ENCODE data around the gene UGDH. TPM values are rescaled to one million over a fixed set of nuclear protein-coding genes. Genes with fewer than 3 reads are reported as not detected.
A peak's percentile ranks its signal among the peaks of the same experiment; 100 is the strongest.
"Not testable (repeated sequence)": the region's sequence is repeated elsewhere in the genome, so short reads cannot be mapped to it uniquely, and the experiment has no call there.

The UGDH gene
- total RNA-seq, 1 donor from 2014 or later = 76.2 TPM

DNA sequence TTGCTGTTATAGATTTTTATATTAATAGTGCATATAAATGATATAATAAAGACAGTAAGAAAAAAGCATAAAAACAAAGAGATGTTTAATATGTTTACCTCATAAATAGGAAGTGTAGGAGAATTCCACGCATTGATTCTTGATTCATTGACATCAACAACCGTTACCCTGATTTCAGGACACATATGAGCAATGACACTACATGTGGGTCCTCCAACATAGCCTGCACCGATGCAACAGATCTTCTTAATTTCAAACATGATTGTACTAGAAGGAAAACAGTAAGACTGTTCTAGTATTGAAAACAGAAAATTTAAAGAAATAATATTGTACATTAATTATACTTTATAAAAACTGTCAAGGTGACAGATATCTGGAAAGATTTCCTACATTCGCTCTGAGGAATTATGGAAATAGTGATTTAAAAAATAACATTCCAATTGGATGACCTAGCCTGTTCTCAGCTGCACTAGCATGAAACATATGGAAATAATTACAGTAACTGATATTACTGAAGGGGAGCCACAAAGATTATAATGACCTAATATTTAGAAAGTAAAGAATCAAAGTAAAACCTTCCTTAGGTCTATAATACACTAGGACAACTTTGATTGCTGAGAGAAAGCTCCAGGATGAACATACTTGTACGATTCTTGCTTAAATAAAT, 5.9 kb downstream of the UGDH start:
- Mint-ChIP-seq H3K27ac (peak overlapping the region; percentile 95), H3K4me3 (no peak overlapping the region), H3K9me3 (no peaks in the 10 kb centered on the region), H3K27me3 (ENCODE audit: low read depth) (no peaks in the 10 kb centered on the region), H3K36me3 (peaks cover 4% of the 10 kb centered on the region), H3K4me1 (peaks cover 31% of the 10 kb centered on the region)
- DNase-seq (ENCODE audit: low spot score in 2 of 2, unreplicated experiment in 2 of 2) = no peak
- no peak for TF ChIP-seq CTCF (IDR thresholded peaks at IDR 0.05; ENCODE audit: unreplicated experiment)

DNA sequence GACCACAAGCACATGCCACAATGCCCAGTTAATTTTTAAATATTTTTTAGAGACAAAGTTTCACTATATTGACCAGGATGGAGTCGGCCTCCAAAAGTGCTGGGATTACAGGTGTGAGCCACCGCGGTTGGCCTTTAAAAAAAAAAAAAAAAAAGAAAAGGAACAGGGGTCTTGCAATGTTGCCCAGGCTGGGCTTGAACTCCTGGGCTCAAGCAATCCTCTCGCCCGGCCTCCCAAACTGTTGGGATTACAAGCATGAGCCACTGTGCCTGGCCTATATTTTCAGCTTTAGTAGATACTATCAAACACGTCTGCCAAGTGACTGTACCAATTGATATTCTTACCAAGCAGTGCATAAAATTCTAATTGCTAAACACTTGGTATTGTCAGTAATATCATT, 8.8 kb downstream of the UGDH start:
- Mint-ChIP-seq H3K4me1 (peaks cover 17% of the 10 kb centered on the region), H3K27me3 (ENCODE audit: low read depth) (no peaks in the 10 kb centered on the region), H3K4me3 (no peak overlapping the region), H3K36me3 (peaks cover 9% of the 10 kb centered on the region), H3K27ac (no peak overlapping the region), H3K9me3 (no peaks in the 10 kb centered on the region)
- TF ChIP-seq CTCF (IDR thresholded peaks at IDR 0.05; ENCODE audit: unreplicated experiment) = no peak
- DNase-seq (ENCODE audit: low spot score in 2 of 2, unreplicated experiment in 2 of 2) = no peak

DNA sequence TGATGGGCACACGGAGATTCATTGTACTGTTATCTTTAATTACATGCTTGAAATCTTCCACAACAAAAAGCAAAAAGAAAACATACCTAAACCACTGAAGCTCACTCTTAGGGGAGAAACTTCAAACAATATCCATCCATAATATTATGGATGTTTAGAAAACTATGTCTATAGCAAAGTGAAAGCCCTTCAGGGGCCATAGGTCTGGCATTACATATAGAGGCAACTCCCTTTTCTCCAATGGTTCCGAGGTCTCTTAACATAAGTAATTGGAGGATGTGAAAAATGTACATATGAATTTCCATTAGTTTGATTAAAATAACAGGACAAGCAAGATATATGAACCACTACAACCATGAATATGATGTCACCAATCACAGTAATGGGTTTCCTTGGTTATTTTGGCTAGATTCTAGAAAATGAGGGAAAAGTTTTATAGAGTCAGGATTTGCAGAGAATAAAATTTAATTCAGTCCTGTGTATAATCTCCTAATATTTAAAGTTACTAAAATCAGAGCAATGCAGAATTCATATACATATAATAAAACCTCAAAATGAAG, 10.8 kb downstream of the UGDH start:
- no peak for TF ChIP-seq CTCF (IDR thresholded peaks at IDR 0.05; ENCODE audit: unreplicated experiment)
- DNase-seq (ENCODE audit: low spot score in 2 of 2, unreplicated experiment in 2 of 2) = no peak
- Mint-ChIP-seq H3K4me1 (peaks cover 4% of the 10 kb centered on the region), H3K36me3 (peaks cover 23% of the 10 kb centered on the region), H3K9me3 (no peaks in the 10 kb centered on the region), H3K27me3 (ENCODE audit: low read depth) (no peaks in the 10 kb centered on the region), H3K4me3 (no peak overlapping the region), H3K27ac (peak overlapping the region; percentile 28)

GRCh38 chr4:39515669-39516401, 11.4 kb downstream of the UGDH start:
- peaks cover 24% of the 10 kb centered on the region for H3K36me3 Mint-ChIP-seq
- H3K4me3 Mint-ChIP-seq; H3K27ac Mint-ChIP-seq; H3K27me3 Mint-ChIP-seq (ENCODE audit: low read depth); DNase-seq (ENCODE audit: low spot score in 2 of 2, unreplicated experiment in 2 of 2); H3K9me3 Mint-ChIP-seq; H3K4me1 Mint-ChIP-seq: not testable (repeated sequence)

GRCh38 chr4:39514888-39515401, 12.3 kb downstream of the UGDH start:
- H3K36me3 Mint-ChIP-seq = peaks cover 27% of the 10 kb centered on the region
- H3K27ac Mint-ChIP-seq = no peak overlapping the region
- H3K4me3 Mint-ChIP-seq = no peak overlapping the region
- no peaks in the 10 kb centered on the region for H3K27me3 Mint-ChIP-seq (ENCODE audit: low read depth)
- no peak for TF ChIP-seq CTCF (IDR thresholded peaks at IDR 0.05; ENCODE audit: unreplicated experiment)
- no peaks in the 10 kb centered on the region for H3K9me3 Mint-ChIP-seq
- H3K4me1 Mint-ChIP-seq = no peaks in the 10 kb centered on the region
- DNase-seq (ENCODE audit: low spot score in 2 of 2, unreplicated experiment in 2 of 2) = no peak

- peaks cover 32% of the 10 kb centered on the region for H3K36me3 Mint-ChIP-seq
- H3K27me3 Mint-ChIP-seq (ENCODE audit: low read depth) = not testable (repeated sequence)
These were observed 13.0 kb downstream of the UGDH start for GRCh38 chr4:39514266-39514665.

More at GRCh38 chr4:39514266-39514665, 13.0 kb downstream of the UGDH start:
- not testable (repeated sequence) for H3K9me3 Mint-ChIP-seq; H3K4me3 Mint-ChIP-seq; DNase-seq (ENCODE audit: low spot score in 2 of 2, unreplicated experiment in 2 of 2); H3K4me1 Mint-ChIP-seq; H3K27ac Mint-ChIP-seq

Measured in mesothelial cell of epicardium (in vitro differentiated cells).